KMS-11 (cell line): Measurements from ENCODE around the gene FAM174C.

ENCODE experiments used
- H2AFZ ChIP-seq: fragments of 200-600 bp; sonication (generic); 2 replicates; pipeline ENCODE4 v1.6.1; 2016; ENCODE audit warnings: antibody characterized with exemption, mixed run types, low read depth
- H3K27ac ChIP-seq: fragments of 200-600 bp; sonication (generic); 2 replicates; pipeline ENCODE4 v1.6.1; 2016; ENCODE audit warnings: mild to moderate bottlenecking, mixed run types
- H3K27me3 ChIP-seq: fragments of 200-600 bp; sonication (generic); 2 replicates; pipeline ENCODE4 v1.6.1; 2017; ENCODE audit warnings: mild to moderate bottlenecking, low read depth, mixed run types, moderate library complexity; ENCODE audit not compliant: insufficient read depth
- H3K36me3 ChIP-seq: fragments of 200-600 bp; sonication (generic); 2 replicates; pipeline ENCODE4 v1.6.1; 2017; ENCODE audit warnings: mild to moderate bottlenecking, mixed run types; ENCODE audit not compliant: insufficient read depth
- H3K4me1 ChIP-seq: fragments of 200-600 bp; sonication (generic); 2 replicates; pipeline ENCODE4 v1.6.1; 2016; ENCODE audit warnings: mild to moderate bottlenecking, low read depth, mixed run types; ENCODE audit not compliant: poor library complexity, severe bottlenecking
- H3K4me2 ChIP-seq: fragments of 200-600 bp; sonication (generic); 2 replicates; pipeline ENCODE4 v1.7.0; 2016; ENCODE audit warnings: mild to moderate bottlenecking, mixed run types
- H3K4me3 ChIP-seq: fragments of 200-600 bp; sonication (generic); IDR thresholded peaks from 2 replicates; pipeline ENCODE4 v1.6.1; 2017; ENCODE audit warnings: low read depth, low read length, mixed read lengths; ENCODE audit not compliant: insufficient read depth
- H3K79me2 ChIP-seq: fragments of 200-600 bp; sonication (generic); 2 replicates; pipeline ENCODE4 v1.6.1; 2016; ENCODE audit warnings: low read depth, mixed run types; ENCODE audit not compliant: insufficient read depth
- H3K9ac ChIP-seq: fragments of 200-600 bp; sonication (generic); 2 replicates; pipeline ENCODE4 v1.6.1; 2016; ENCODE audit warnings: mild to moderate bottlenecking, mixed run types
- H4K20me1 ChIP-seq: fragments of 200-600 bp; sonication (generic); 2 replicates; pipeline ENCODE4 v1.6.1; 2016; ENCODE audit warnings: mild to moderate bottlenecking, mixed run types; ENCODE audit not compliant: insufficient read depth
- TF ChIP-seq, protein P1 (sequence below): fragments of 200-600 bp; sonication (generic); conservative IDR thresholded peaks from 2 replicates; pipeline ENCODE4 v1.6.1; 2017; ENCODE audit warnings: low read depth, mild to moderate bottlenecking, antibody characterized with exemption, low read length, moderate library complexity, mixed read lengths

The FAM174C gene

DNA sequence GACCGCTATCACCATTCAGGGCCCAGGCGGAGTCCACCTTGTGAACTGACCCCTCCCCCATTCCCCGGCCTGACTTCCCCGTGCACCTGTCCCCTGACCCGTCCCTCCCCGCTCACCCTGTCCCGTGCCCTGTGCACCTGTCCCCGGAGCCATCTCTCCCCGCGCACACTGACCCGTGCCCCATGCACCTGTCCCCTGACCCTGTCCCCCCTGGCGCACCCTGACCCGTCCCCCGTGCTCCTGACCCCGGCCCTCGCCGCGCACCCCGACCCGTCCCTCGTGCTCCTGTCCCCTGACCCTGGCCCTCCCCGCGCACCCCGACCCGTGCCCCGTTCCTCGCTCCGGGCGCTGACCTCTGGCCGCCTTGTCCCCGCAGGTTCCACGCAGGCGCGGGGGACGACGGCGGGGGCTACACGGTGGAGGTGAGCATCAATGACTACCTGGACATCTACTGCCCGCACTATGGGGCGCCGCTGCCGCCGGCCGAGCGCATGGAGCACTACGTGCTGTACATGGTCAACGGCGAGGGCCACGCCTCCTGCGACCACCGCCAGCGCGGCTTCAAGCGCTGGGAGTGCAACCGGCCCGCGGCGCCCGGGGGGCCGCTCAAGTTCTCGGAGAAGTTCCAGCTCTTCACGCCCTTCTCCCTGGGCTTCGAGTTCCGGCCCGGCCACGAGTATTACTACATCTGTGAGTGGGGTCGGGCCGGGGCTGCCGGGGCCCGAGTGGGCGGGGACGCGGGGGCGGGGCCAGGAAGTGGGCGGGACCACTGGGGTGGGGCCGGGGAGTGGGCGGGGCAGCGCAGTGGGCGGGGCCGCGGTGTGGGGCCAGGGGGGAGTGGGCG lies 20.1 kb downstream of the FAM174C start:
- H2AFZ ChIP-seq, result no peak overlapping the region
- peaks cover 88% of the 10 kb centered on the region for H3K27me3 ChIP-seq
- H3K4me2 ChIP-seq, result no peak overlapping the region
- no peak overlapping the region for H3K27ac ChIP-seq
- no peak overlapping the region for H3K9ac ChIP-seq
- no peaks in the 10 kb centered on the region for H3K36me3 ChIP-seq
- H3K4me1 ChIP-seq, result peaks cover 14% of the 10 kb centered on the region
- no peak overlapping the region for H3K4me3 ChIP-seq
- no peaks in the 10 kb centered on the region for H3K79me2 ChIP-seq
- TF ChIP-seq, protein P1, sequence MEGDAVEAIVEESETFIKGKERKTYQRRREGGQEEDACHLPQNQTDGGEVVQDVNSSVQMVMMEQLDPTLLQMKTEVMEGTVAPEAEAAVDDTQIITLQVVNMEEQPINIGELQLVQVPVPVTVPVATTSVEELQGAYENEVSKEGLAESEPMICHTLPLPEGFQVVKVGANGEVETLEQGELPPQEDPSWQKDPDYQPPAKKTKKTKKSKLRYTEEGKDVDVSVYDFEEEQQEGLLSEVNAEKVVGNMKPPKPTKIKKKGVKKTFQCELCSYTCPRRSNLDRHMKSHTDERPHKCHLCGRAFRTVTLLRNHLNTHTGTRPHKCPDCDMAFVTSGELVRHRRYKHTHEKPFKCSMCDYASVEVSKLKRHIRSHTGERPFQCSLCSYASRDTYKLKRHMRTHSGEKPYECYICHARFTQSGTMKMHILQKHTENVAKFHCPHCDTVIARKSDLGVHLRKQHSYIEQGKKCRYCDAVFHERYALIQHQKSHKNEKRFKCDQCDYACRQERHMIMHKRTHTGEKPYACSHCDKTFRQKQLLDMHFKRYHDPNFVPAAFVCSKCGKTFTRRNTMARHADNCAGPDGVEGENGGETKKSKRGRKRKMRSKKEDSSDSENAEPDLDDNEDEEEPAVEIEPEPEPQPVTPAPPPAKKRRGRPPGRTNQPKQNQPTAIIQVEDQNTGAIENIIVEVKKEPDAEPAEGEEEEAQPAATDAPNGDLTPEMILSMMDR, result no peak
- no peaks in the 10 kb centered on the region for H4K20me1 ChIP-seq

DNA sequence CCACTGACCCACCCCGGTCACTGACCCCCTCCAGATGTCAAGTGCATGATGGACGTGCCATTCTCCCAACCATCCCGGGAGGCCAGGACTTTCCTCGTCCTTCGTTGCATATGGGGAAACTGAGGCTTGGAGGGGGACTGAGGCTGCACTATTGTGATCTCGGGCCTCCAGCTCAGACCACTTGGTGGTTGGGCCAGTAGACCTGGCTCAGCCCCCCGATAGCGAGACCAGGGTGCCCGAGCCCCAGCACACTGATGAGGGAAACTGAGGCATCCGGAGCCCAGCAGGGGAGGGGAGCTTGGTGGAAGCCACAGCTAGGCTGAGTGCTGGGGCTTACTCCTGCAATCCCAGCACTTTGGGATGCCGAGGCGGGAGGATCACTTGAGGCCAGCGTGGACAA lies 20.7 kb downstream of the FAM174C start:
- Histone ChIP-seq H4K20me1 (no peaks in the 10 kb centered on the region), H3K9ac (no peak overlapping the region)
- TF ChIP-seq, protein P1, result no peak

DNA sequence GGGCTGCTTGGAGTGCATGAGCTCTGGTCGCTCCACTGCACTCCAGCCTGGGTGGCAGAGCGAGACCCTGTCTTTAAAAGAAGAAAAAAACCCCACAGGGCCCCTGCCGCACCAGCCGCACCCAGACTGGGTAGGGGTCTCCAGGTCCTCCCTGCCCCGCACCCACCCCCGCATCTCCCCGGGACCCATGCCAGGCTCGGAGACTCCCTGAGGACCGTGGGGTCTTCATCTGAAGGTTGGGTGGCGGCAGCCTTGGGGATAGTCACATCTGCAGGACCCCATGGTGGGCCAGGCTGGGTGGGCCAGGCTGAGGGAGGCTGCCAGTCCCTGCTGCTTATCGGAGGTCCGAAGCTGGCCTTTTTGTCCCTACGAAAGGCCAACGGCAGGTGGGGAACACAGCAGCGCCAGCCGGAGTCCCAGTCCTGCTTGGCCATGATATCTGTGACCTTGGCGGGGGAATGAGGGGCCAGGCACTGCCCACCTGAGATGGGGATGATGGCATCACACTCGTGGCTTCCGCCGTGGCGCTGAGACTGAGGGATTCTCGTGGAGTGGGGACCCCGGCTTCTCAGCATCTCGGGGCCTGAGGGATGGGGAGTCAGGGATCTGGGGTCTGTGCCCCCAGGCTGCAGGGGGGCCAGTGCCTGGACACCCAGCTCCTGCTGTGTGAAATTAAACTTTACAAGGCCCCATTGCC lies 21.4 kb downstream of the FAM174C start:
- TF ChIP-seq, protein P1, result no peak
- H3K27ac ChIP-seq, result no peak overlapping the region
- peaks cover 17% of the 10 kb centered on the region for H3K4me1 ChIP-seq

More for the DNA sequence above, 20.7 kb downstream of the FAM174C start:
- H3K27ac ChIP-seq, result no peak overlapping the region
- no peak overlapping the region for H2AFZ ChIP-seq
- H3K36me3 ChIP-seq, result no peaks in the 10 kb centered on the region
- no peak overlapping the region for H3K4me3 ChIP-seq
- no peaks in the 10 kb centered on the region for H3K79me2 ChIP-seq
- H3K4me2 ChIP-seq, result no peak overlapping the region
- peaks cover 14% of the 10 kb centered on the region for H3K4me1 ChIP-seq
- peaks cover 88% of the 10 kb centered on the region for H3K27me3 ChIP-seq

DNA sequence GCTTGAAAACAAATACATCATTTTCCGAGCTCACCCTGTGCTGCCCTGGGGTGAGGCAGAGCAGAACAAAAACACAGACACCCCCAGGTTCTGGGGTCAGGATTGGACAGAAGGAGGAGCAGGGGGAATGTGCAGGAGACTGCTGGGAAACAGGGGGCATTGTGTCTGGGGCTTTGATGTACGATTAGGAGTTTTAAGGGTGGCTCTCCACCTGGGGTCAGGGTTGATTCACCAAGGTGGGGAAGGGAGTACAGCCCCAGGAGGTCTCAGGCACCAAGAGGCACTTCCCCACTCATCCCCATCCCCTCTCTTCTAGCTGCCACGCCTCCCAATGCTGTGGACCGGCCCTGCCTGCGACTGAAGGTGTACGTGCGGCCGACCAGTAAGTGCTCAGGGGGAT lies 22.9 kb downstream of the FAM174C start:
- TF ChIP-seq, protein P1, result no peak
- Histone ChIP-seq H3K4me3 (no peak overlapping the region), H3K27ac (no peak overlapping the region), H3K9ac (no peak overlapping the region), H2AFZ (no peak overlapping the region), H3K4me2 (no peak overlapping the region), H4K20me1 (no peaks in the 10 kb centered on the region), H3K27me3 (peaks cover 85% of the 10 kb centered on the region), H3K4me1 (peaks cover 9% of the 10 kb centered on the region), H3K79me2 (no peaks in the 10 kb centered on the region), H3K36me3 (no peaks in the 10 kb centered on the region)

More for the DNA sequence above, 21.4 kb downstream of the FAM174C start:
- H3K36me3 ChIP-seq, result no peaks in the 10 kb centered on the region
- no peak overlapping the region for H2AFZ ChIP-seq
- no peak overlapping the region for H3K4me3 ChIP-seq
- no peak overlapping the region for H3K9ac ChIP-seq
- no peaks in the 10 kb centered on the region for H3K79me2 ChIP-seq
- H4K20me1 ChIP-seq, result no peaks in the 10 kb centered on the region
- no peak overlapping the region for H3K4me2 ChIP-seq
- H3K27me3 ChIP-seq, result peaks cover 88% of the 10 kb centered on the region
